ENCODE measurements around the gene CLMP.

GRCh38 chr11:123051634-123052033, 143.4 kb downstream of the CLMP start:
- TF ChIP-seq POLR2A (IDR thresholded peaks at IDR 0.05; ENCODE audit: low read length), result no peak
- no peak for TF ChIP-seq GATA1 (IDR thresholded peaks at IDR 0.05; ENCODE audit: low read depth, low read length)
